K562 (cell line): ENCODE data around the gene DHRS11. TPM values are rescaled to one million over a fixed set of nuclear protein-coding genes. Genes with fewer than 3 reads are reported as not detected.

Experiments
- ATAC-seq: fragments of 200-7000 bp; cut with Tn5 transposase; 3 replicates; pipeline ENCODE4 v1.9.1; 2020; ENCODE audit warnings: moderate library complexity
- BruUV-seq: library from RNA; stranded (reverse); fragments of 400-500 nt; replicated peaks from 2 replicates; lab custom pipeline; 2021; lab: Mats Ljungman, UMichigan
- CTCF ChIA-PET: fragments of 300-600 bp; formaldehyde crosslinking; extraction: SDS; loops from one replicate; lab custom pipeline; 2021; ENCODE audit warnings: low intra/inter-chr PET ratio; lab: Yijun Ruan, JAX
- POLR2A ChIA-PET: fragments of 300-600, 350-650 bp; sonication (Branson Sonifier 250); formaldehyde crosslinking; extraction: SDS; loops from one replicate; lab custom pipeline; 2021; ENCODE audit warnings: antibody characterized with exemption, inconsistent platforms; lab: Yijun Ruan, JAX
- DNase-seq, 4 experiments: peaks; one replicate each; pipeline versions ENCODE4 v3.0.0 to v3.0.0-alpha.2; 2011 to 2018; ENCODE audit warnings: low spot score in 3 of 4, mixed read lengths in 3 of 4; ENCODE audit errors: extremely low read depth in 1 of 4
- FAIRE-seq: peaks from 2 replicates; lab custom pipeline; 2011; peaks lifted over from hg19 to GRCh38; lab: Jason Lieb, UNC
- H2AFZ ChIP-seq: 2 replicates; pipeline ENCODE4 v1.6.0; 2011; ENCODE audit warnings: low read depth, low read length, control low read depth, inconsistent platforms
- H3K27ac ChIP-seq: fragments of 200-600 bp; 3 replicates; pipeline ENCODE4 v1.8.0; 2011; ENCODE audit warnings: low read depth, mild to moderate bottlenecking, control low read depth, inconsistent platforms, low read length, moderate library complexity, mixed read lengths; ENCODE audit errors: extremely low read depth
- H3K27me3 ChIP-seq, 2 experiments: fragments of 300-600 bp in 1 of 2; 2 replicates in 1 of 2; 3 replicates in 1 of 2; pipeline versions ENCODE4 v1.6.0 to v1.8.0; 2011; ENCODE audit warnings: inconsistent platforms in 2 of 2, low read length in 2 of 2, mild to moderate bottlenecking in 1 of 2, mixed read lengths in 1 of 2, moderate library complexity in 1 of 2; ENCODE audit not compliant: control insufficient read depth in 2 of 2, insufficient read depth in 2 of 2
- H3K36me3 ChIP-seq: fragments of 300-600 bp; 3 replicates; pipeline ENCODE4 v1.8.0; 2011; ENCODE audit warnings: mild to moderate bottlenecking, low read length, inconsistent platforms; ENCODE audit not compliant: control insufficient read depth, insufficient read depth
- H3K4me1 ChIP-seq, 2 experiments: fragments of 200-600 bp in 1 of 2; replicated peaks in 1 of 2; 2 replicates in 1 of 2; 3 replicates in 1 of 2; pipeline versions ENCODE4 v1.5.1 to v1.8.0; 2011; ENCODE audit warnings: inconsistent platforms in 2 of 2, low read length in 2 of 2, mild to moderate bottlenecking in 1 of 2, mixed read lengths in 1 of 2, moderate library complexity in 1 of 2; ENCODE audit not compliant: control insufficient read depth in 2 of 2, insufficient read depth in 2 of 2
- H3K4me2 ChIP-seq: 2 replicates; pipeline ENCODE4 v1.6.1; 2011; ENCODE audit warnings: low read length, control low read depth, inconsistent platforms, mixed read lengths; ENCODE audit not compliant: insufficient read depth
- H3K4me3 ChIP-seq: fragments of 200-600 bp; sonication (generic), shearing (Covaris generic); 2 replicates; pipeline ENCODE4 v1.5.1; 2016; ENCODE audit warnings: control low read depth, inconsistent platforms
- H3K79me2 ChIP-seq: fragments of 200-600 bp; 3 replicates; pipeline ENCODE4 v1.8.0; 2011; ENCODE audit warnings: low read length, inconsistent platforms; ENCODE audit not compliant: control insufficient read depth, insufficient read depth
- H3K9ac ChIP-seq, 2 experiments: 2 replicates each; pipeline versions ENCODE4 v1.6.0 to v1.6.1; 2011; ENCODE audit warnings: low read depth in 2 of 2, low read length in 2 of 2, control low read depth in 1 of 2, inconsistent platforms in 1 of 2, mild to moderate bottlenecking in 1 of 2, mixed read lengths in 1 of 2; ENCODE audit not compliant: insufficient read depth in 1 of 2
- H3K9me1 ChIP-seq: one replicate; pipeline ENCODE4 v1.6.0; 2011; ENCODE audit warnings: inconsistent platforms, mild to moderate bottlenecking, low read length, moderate library complexity; ENCODE audit not compliant: control insufficient read depth, insufficient read depth
- H3K9me3 ChIP-seq: replicated peaks from 2 replicates; pipeline ENCODE4 v1.5.1; 2011; ENCODE audit warnings: low read depth, low read length, inconsistent platforms; ENCODE audit not compliant: control insufficient read depth, insufficient read depth
- H4K20me1 ChIP-seq: replicated peaks from 2 replicates; pipeline ENCODE4 v1.6.1; 2011; ENCODE audit warnings: low read length, inconsistent platforms, mixed read lengths; ENCODE audit not compliant: control insufficient read depth, insufficient read depth
- HSF4 ChIP-seq: fragments of 250-450 bp; sonication (Bioruptor Pico); IDR thresholded peaks from 2 replicates; pipeline ENCODE4 v2.1.2; 2022; ENCODE audit warnings: mild to moderate bottlenecking, moderate library complexity, borderline replicate concordance
- KAT8 ChIP-seq: fragments of 450-650 bp; IDR thresholded peaks from 2 replicates; pipeline ENCODE4 v1.6.1; 2016; ENCODE audit warnings: low read depth, mild to moderate bottlenecking
- LCOR ChIP-seq: sonication (generic); formaldehyde crosslinking; IDR thresholded peaks from 2 replicates; pipeline ENCODE4 v1.8.0; 2022; ENCODE audit warnings: mild to moderate bottlenecking, missing genetic modification reagents
- PHF20 ChIP-seq: fragments of 450-650 bp; IDR thresholded peaks from 2 replicates; pipeline ENCODE4 v1.6.1; 2018; ENCODE audit not compliant: partially characterized antibody
- POLR2G ChIP-seq: fragments of 200-400 bp; formaldehyde crosslinking; IDR thresholded peaks from 2 replicates; pipeline ENCODE4 v1.6.1; 2017; ENCODE audit warnings: low read depth, mild to moderate bottlenecking, antibody characterized with exemption, low read length, moderate library complexity
- RNF2 ChIP-seq: sonication (generic); IDR thresholded peaks from 2 replicates; pipeline ENCODE4 v1.6.1; 2016
- STAG1 ChIP-seq: sonication (generic); formaldehyde crosslinking; IDR thresholded peaks from 2 replicates; pipeline ENCODE4 v1.5.0; 2020; ENCODE audit warnings: missing genetic modification reagents, borderline replicate concordance
- ZNF444 ChIP-seq: fragments of 250-450 bp; sonication (Bioruptor Pico); IDR thresholded peaks from 2 replicates; pipeline ENCODE4 v1.4.0; 2020; ENCODE audit warnings: mild to moderate bottlenecking, moderate library complexity
- ZNF57 ChIP-seq: fragments of 450-650 bp; formaldehyde crosslinking; IDR thresholded peaks from 2 replicates; pipeline ENCODE4 v1.4.0; 2020; ENCODE audit warnings: mild to moderate bottlenecking, moderate library complexity
- WGBS: fragments of 100-300 bp; shearing (Covaris generic); methylation state at CpG from one replicate; pipeline ENCODE4 v1.1.6; 2016; ENCODE audit warnings: low coverage, mixed read lengths; ENCODE audit not compliant: insufficient coverage; ENCODE audit errors: missing lambda C conversion rate; 5-methylcytosine and 5-hydroxymethylcytosine counted together
- in situ Hi-C: fragments of 300-500 bp; cut with MboI; formaldehyde crosslinking; loops from 4 replicates; pipeline ENCODE4 v1.15.0; 2018; ENCODE audit warnings: inconsistent platforms, mixed read lengths
- intact Hi-C: fragments of 100-400 bp; cut with micrococcal nuclease; formaldehyde crosslinking; loops from 2 replicates; pipeline ENCODE4 v1.14.2; 2022
- polyA plus RNA-seq, 8 experiments: library from polyadenylated mRNA; depleted of rRNA in 4 of 8; stranded (reverse) in 5 of 8; unstranded in 3 of 8; fragments of >200 nt; fragmentation: Nextera tagmentation in 2 of 8; fragmentation: Illumina TruSeq in 1 of 8; extraction: Ambion mirVana in 2 of 8; extraction: Trizol in 1 of 8; gene quantifications; 2 replicates each; pipeline versions ENCODE4 v1.2.1 to v1.2.3, GENCODE V29; 2011 to 2014; ENCODE audit warnings: inconsistent platforms in 1 of 8, missing spikeins in 1 of 8
- total RNA-seq, 7 experiments: library from RNA; depleted of rRNA in 6 of 7; stranded (reverse); fragments of >200 nt in 6 of 7; fragmentation: Illumina TruSeq in 2 of 7; extraction: Trizol in 2 of 7; gene quantifications; 2 replicates each; pipeline versions ENCODE4 v1.2.1 to v1.2.3, GENCODE V29; 2011 to 2021; ENCODE audit warnings: low replicate concordance in 1 of 7

DHRS11 gene
- total and polyA plus RNA-seq, 9 of the 15 experiments (the other 6 are each of a cell fraction or from before 2014, with no cell fraction given), result 15.2 to 123 (median 59.8) TPM

DNA sequence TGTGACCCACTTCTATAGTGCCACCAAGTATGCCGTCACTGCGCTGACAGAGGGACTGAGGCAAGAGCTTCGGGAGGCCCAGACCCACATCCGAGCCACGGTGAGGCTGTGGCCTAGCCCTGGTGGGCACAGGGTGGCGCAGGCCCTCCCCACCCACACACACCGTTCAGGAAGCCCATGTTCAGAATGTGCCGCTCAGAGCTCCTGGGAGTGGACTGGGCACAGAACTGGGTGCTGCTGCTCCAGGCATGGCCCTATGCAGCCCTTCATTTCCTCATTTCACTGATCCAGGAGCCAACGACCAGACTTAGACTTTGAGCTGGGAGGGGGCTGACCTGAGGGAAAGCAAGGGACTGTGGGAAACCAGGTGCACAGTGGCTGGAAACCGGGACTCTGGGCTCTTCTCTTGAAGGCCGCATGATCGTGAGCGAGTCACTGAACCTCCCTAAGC, 7.3 kb downstream of the DHRS11 start:
- Histone ChIP-seq H3K4me3 (no peak overlapping the region), H3K9ac (peak overlapping the region in 1 of 2 experiments; percentile 84; a peak in 2 of 4 replicates), H3K9me3 (no peaks in the 10 kb centered on the region), H3K9me1 (no peaks in the 10 kb centered on the region), H3K27me3 (no peaks in the 10 kb centered on the region), H3K36me3 (peaks cover 61% of the 10 kb centered on the region), H2AFZ (no peak overlapping the region), H4K20me1 (no peaks in the 10 kb centered on the region; the same call in 1 of the 2 replicates), H3K79me2 (peaks cover 85% of the 10 kb centered on the region), H3K4me1 (peaks cover 69 to 77% of the 10 kb centered on the region in 2 experiments), H3K27ac (peak overlapping the region; percentile 30), H3K4me2 (no peak overlapping the region; the same call in 1 of the 2 replicates)
- no TSS peak for BruUV-seq
- peak in 1 of 4 experiments; percentile 9 for DNase-seq
- in situ Hi-C loops, result no loop called here
- intact Hi-C loops, result no loop called here
- POLR2A ChIA-PET, result interaction anchor here (0.5 to 3.7 kb wide), 7 partner anchors 8 to 634 kb away, joined by 3 to 32 read pairs (median 3); partner anchors contain the start of gene DHRS11
- CTCF ChIA-PET, result no interaction called here
- TF ChIP-seq RNF2 (no peak), LCOR (CRISPR knock-in tag) (no peak), ZNF57 (no peak), HSF4 (no peak), POLR2G (peak; percentile 57; the same call in 1 of the 2 replicates), STAG1 (CRISPR knock-in tag) (no peak), KAT8 (no peak), PHF20 (no peak), ZNF444 (CRISPR knock-in tag) (no peak)
- FAIRE-seq, result no peak
- 89% methylated on average over 13 of the region's 13 CpGs for WGBS
- ATAC-seq, result no peak
